HG02642 (cell line): ENCODE data around the gene CAPN9.
"Not testable (repeated sequence)": the region's sequence is repeated elsewhere in the genome, so short reads cannot be mapped to it uniquely, and the experiment has no call there.

Experiments
- ATAC-seq: cut with Tn5 transposase; IDR thresholded peaks from one replicate; pipeline ENCODE4 v1.9.1; 2021; ENCODE audit warnings: mild to moderate bottlenecking; ENCODE audit not compliant: unreplicated experiment, poor library complexity

The CAPN9 gene

DNA sequence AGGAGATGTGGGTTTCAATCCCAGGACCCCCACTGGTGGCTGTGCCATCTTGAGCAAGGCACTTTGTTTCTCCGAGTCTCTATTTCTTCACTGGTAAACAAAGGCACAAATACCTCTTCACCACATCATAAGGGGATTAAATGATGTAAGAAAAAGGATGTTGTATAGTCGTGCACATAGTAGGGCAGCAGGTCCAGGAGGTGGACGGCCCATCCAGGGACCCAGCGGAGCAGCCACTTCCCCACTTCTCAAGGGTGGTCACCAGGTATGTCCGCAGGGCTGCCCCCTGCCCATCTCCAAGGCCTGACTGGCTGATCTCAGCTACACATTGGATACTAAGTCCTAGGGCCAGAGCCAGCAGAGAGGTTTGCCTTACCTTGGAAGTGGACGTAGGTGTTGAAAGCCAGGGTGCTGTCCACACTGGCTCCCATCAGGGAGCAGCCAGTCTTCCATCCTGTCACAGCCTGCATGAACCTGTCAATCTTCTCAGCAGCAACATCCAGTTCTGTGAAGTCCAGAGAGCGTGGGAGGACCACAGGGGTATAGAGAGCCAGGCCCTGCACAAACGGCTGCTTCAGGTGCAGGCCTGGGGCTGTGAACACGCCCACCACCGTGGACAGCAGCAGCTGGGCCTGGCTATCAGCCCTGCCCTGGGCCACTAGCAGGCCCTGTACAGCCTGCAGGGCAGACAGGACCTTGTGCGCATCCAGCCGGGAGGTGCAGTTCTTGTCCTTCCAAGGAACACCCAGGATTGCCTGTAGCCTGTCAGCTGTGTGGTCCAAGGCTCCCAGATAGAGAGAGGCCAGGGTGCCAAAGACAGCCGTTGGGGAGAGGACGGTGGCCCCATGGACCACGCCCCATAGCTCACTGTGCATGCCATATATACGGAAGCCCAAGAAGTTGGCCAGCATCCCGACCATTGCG lies 37.3 kb upstream of the CAPN9 start:
- no peak for ATAC-seq

GRCh38 chr1:230710543-230710904 lies 36.7 kb upstream of the CAPN9 start:
- ATAC-seq: no peak

DNA sequence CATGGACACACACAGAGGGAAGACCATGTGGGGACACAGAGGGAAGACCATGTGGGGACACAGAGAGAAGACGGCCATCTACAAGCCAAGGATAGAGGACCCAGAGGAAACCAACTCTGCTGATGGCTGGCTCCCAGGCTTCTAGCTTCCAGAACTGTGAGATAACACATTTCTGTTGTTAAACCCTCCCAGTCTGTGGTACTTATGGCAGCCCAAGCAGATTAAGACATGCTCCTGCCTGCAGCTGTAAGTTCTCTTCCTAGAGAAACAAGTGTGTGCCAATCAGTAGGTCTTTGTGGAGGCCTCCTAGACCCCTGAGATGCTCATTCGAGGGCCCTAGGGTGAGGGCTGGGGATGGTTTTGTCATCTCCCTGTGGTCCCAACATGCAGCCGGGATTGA lies 35.9 kb upstream of the CAPN9 start:
- ATAC-seq: no peak

DNA sequence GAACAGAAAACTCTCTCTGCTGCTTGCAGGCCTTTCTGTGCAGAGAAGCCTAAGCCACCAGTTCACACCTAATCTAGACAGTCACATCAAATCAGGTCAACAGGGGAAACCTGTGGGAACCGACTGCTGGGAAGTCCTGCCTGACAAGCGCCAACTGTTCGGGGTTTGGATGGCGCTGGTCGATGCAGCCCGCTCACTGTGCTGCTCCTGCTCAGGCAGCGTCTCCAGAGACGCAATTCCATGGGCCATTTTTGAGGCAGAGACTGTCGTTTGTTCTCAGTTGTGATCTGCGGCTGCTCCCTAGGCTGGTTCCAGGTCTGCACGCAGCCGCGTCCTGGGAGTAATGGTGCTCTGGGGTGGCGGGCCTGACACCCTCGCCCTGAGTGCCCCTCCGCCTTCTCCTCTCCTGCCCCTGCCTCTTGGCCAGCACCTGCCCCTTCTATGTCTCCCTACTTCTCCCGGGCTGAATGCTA lies 34.7 kb upstream of the CAPN9 start:
- ATAC-seq: no peak

- no peak for ATAC-seq
These were observed 34.0 kb upstream of the CAPN9 start for GRCh38 chr1:230713138-230713537.

DNA sequence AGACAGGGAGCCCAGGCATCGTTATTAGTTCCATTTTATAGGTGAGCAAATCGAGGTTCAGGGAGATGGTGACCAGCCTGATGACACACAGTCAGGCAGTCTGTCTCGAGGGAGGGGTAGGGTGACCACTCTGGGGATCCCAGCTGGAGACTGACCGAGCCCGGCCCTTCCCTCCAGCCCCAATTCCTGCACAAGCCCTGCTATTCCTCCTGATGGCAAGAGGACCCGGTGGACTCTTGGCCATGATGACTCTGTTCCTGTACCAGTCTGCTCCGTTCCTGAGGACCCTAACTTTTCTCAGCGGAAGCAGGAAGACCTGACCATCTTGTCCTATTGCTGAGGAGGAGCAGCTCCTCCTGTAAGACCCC lies 33.7 kb upstream of the CAPN9 start:
- ATAC-seq: no peak

DNA sequence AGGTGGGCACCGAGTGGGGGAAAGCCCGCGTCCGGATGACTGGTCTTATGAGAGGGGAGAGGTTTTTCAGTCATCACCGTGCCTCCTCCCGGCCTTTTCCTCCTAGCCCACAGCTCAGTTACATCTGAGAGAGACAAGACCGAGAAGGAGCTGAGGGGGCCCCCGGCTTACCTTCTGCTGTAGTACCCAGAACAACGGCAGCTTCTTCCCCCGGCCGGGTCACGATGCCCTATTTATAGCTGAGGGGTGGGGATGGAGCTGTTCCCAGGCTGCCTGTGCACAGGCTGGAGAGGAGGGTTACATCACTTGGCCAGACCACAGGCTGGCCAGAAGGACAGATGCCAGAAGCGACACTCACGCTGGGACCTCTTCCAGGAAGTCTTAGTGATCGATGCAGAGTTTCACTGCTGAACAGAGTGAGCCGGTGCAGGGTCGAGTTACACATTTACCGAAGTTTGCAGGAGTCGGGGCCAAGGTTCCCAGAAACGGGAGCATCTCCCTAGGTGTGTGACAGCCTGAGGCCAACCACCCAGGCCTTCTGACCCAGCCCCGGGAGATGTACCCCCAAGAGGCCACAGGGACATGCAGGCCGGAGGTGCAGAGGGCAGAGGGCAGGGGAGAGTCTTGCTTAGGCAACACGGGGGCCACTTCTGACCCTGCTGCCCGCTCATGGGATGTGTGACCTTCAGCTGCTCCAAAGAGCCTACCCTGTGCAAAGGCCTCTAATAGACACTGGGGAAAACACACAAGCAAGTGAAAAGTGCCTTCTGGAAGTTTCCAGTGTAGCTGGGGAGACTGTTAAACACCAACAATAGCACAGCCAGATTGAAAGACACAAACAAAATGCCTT lies 33.0 kb upstream of the CAPN9 start, which contains the start of gene AGT:
AGT (minus strand) TSS at position 208 of the 850 bp plus-strand sequence. CDS start 3,299 bp downstream, outside the sequence.
- no peak for ATAC-seq

GRCh38 chr1:230715510-230715909 lies 31.7 kb upstream of the CAPN9 start:
- no peak for ATAC-seq

- not testable (repeated sequence) for ATAC-seq
These were observed 30.7 kb upstream of the CAPN9 start for GRCh38 chr1:230716453-230716852.

DNA sequence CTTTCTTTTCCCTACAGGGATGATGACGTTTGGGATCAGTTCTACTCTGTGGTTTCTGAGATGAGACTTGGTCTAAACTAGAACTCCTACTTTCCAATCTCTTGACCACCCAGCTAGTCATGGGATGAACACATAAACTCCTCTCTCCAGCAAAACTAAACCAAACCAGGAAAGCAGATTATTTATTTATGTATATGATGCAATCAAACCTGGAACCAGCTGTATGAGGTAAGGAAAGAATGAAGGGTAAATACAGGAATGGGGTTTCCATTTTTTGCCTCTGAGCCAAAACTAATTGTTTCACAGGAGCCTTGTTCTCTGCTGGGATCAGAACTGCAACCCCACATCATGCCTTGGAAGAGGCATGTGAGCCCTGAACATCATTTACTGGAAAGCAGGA lies 29.9 kb upstream of the CAPN9 start:
- no peak for ATAC-seq

- not testable (repeated sequence) for ATAC-seq
These were observed 25.2 kb upstream of the CAPN9 start for GRCh38 chr1:230721849-230722522.

DNA sequence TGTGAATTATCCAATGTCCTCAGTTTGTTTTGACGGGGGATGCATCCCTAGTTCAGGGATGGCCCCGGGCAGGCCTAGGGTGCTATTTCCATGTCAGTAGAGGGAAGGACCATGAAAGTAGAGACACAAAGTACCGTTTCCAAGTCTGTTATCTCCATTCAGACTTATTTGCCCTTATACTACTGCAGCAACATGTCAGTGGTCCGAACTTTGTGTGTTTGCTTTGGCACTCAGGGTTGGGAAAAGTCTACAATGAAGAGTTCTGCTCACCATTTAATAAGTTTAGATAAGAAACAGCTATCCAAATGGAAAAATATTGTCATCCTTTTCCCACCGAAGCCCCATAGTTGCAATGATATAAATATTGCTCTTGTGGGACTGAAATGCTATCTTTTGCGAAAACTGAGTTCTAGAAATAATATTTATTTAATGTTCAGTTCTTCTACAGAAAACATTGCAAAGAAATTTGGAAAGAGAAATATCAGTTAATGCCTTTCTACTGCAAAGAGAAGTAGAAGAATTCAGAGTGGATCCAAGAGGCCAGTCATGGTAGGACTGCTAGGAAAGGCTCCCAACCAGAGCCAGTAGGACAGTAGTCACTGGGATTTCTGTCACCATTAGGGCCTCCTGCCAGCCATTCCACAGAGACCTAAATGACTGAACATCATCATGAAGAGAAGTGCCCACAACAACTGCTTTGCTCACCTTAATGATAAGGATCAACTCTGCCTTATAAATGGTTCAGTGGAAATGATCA lies 21.8 kb upstream of the CAPN9 start:
- ATAC-seq: no peak

- ATAC-seq: no peak
These were observed 18.3 kb upstream of the CAPN9 start for GRCh38 chr1:230728710-230729392.

- ATAC-seq: no peak
These were observed 16.2 kb upstream of the CAPN9 start for GRCh38 chr1:230730977-230731376.

GRCh38 chr1:230735447-230735846 lies 11.7 kb upstream of the CAPN9 start:
- no peak for ATAC-seq

- no peak for ATAC-seq
These were observed 9.4 kb upstream of the CAPN9 start for GRCh38 chr1:230737622-230738262.

- ATAC-seq: no peak
These were observed 7.5 kb upstream of the CAPN9 start for GRCh38 chr1:230739564-230740290.

- no peak for ATAC-seq
These were observed 3.3 kb upstream of the CAPN9 start for GRCh38 chr1:230743899-230744298.
